ENCODE results near the gene TBC1D19.

Gene TBC1D19

DNA sequence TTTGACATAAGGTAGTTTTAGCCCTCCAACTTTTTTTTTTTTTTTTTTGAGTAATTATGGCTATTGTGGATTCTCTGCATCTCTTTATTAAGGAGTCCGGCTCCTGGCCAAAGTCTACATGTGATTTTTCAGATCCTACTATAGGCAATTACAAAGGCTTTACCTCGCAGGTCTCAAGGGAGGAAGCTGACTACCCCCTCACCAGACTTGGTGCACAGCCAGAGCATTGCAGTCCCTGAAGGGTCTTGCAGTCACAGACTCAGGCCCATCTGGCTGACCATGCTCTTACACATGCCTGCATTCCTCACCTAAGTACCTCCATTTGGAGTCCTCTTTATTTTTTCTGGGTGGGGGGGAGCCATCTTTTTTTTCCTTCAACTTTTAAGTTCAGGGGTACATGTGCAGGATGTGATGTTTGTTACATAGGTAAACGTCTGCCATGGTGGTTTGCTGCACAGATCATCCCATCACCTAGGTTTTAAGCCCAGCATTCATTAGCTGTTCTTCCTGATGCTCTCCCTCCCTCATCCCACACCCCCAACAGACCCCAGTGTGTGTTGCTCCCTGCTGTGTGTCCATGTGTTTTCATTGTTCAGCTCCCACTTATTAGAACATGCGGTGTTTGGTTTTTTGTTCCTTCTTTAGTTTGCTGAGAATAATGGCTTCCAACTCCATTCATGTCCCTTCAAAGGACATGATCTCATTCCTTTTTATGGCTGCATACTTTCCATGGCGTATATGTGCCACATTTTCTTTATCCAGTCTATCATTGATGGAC is 188.4 kb downstream of the TBC1D19 start:
- in situ Hi-C loops (cut with HindIII; ENCODE audit: low sequenced_read_pairs), result no loop called here
- DNase-seq (ENCODE audit: low read depth, low spot score), result no peak
- no peak overlapping the region for H3K4me3 ChIP-seq (ENCODE audit: low read depth, low read length)
- TF ChIP-seq, protein P1, sequence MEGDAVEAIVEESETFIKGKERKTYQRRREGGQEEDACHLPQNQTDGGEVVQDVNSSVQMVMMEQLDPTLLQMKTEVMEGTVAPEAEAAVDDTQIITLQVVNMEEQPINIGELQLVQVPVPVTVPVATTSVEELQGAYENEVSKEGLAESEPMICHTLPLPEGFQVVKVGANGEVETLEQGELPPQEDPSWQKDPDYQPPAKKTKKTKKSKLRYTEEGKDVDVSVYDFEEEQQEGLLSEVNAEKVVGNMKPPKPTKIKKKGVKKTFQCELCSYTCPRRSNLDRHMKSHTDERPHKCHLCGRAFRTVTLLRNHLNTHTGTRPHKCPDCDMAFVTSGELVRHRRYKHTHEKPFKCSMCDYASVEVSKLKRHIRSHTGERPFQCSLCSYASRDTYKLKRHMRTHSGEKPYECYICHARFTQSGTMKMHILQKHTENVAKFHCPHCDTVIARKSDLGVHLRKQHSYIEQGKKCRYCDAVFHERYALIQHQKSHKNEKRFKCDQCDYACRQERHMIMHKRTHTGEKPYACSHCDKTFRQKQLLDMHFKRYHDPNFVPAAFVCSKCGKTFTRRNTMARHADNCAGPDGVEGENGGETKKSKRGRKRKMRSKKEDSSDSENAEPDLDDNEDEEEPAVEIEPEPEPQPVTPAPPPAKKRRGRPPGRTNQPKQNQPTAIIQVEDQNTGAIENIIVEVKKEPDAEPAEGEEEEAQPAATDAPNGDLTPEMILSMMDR (IDR thresholded peaks at IDR 0.05; ENCODE audit: low read depth, low read length), result no peak

DNA sequence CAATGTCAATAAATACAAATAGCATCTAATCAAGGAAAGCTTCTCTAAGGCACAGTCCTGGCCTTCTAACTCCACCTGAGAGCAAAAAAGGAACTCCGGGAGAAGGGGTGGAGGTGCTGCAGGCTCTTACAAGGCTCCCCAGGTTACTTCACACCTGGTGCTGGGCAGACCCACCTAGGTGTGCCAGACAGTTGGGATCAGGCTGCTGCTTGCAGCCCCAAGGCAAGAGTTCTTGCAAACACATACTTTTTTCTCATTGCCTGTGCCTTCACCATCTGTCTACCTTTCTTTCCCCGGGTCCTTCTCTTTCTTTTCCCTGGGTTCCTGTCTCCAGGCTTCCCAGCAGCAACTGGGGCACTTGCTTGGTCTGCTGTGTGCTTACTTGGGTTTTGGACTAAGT is 195.3 kb downstream of the TBC1D19 start:
- no peak for DNase-seq (ENCODE audit: low read depth, low spot score)
- TF ChIP-seq, protein P1 (IDR thresholded peaks at IDR 0.05; ENCODE audit: low read depth, low read length), result no peak
- no peak overlapping the region for H3K4me3 ChIP-seq (ENCODE audit: low read depth, low read length)
- in situ Hi-C loops (cut with HindIII; ENCODE audit: low sequenced_read_pairs), result no loop called here

DNA sequence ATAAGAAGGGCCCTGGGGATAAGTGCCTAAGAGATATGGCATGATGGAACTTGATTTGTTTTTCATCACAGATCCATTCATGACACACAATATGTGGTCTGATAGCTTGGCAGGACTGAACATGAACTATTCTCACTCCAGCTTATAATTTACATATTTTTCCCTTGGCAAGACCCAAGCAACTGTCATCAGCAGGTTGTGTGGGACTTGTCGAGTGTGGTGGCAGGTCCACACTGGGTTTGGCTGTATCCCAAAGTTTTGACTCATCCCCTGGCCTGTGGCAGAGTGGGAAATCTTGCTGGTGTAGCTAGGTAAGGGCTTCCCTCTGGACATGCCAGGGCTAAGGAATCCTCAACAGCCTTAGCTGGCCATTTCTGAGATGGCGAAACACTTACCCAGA is 195.8 kb downstream of the TBC1D19 start:
- peak; percentile 55 for DNase-seq (ENCODE audit: low read depth, low spot score)
- TF ChIP-seq, protein P1 (IDR thresholded peaks at IDR 0.05; ENCODE audit: low read depth, low read length), result no peak
- no peak overlapping the region for H3K4me3 ChIP-seq (ENCODE audit: low read depth, low read length)
- in situ Hi-C loops (cut with HindIII; ENCODE audit: low sequenced_read_pairs), result no loop called here

DNA sequence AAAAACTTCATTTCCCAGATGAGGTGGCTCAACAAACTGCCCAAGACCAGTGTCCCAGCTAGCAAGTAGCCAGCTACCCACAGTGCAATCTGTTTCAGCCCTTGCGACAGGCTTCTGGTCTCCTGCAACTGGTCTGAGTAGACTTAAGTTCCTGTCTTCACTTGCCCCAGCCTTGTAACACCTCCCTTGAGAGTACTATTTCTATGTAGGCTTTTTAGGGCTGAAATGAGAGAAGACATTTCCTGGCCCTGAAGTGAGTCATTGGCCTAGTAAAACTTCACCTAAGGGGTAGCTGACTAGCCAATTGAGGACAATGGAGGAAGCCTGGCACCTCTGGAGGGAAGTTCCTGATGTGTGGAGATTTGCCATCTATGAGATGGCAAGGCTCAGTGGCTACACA is 196.7 kb downstream of the TBC1D19 start:
- in situ Hi-C loops (cut with HindIII; ENCODE audit: low sequenced_read_pairs), result no loop called here
- peak; percentile 39 for DNase-seq (ENCODE audit: low read depth, low spot score)
- no peak overlapping the region for H3K4me3 ChIP-seq (ENCODE audit: low read depth, low read length)
- TF ChIP-seq, protein P1 (IDR thresholded peaks at IDR 0.05; ENCODE audit: low read depth, low read length), result no peak

DNA sequence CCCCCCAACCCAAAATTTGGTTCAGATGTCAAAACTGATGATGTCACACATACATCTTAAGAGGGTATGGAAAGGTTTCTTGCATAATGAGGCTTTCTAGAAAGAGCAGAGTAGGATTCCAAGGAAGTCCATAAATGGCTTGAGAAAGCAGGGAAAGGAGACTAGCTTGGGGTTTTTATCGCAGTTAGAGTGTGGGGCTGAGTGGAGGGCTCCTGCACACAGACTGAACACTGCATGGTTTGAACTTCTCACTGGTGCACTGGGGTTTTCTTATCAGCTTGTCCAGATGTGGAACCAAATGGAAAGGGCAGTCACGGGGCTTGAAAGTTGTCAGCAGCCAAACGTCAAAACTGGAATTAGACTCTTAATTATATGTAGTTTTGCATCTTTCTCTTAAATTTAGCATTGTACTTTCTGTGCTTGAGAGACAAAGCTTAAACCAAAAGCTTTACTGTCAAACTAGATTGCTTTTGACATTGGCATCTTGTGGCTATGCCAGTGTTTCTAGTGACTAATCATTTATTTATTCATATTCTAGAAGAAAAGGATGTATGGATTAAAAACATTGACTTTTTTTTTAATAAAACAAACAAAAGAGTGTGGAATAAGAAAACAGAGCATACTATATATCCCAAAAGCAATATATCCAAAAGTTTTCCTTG is 198.4 kb downstream of the TBC1D19 start:
- H3K4me3 ChIP-seq (ENCODE audit: low read depth, low read length), result no peak overlapping the region
- in situ Hi-C loops (cut with HindIII; ENCODE audit: low sequenced_read_pairs), result no loop called here
- TF ChIP-seq, protein P1 (IDR thresholded peaks at IDR 0.05; ENCODE audit: low read depth, low read length), result no peak
- no peak for DNase-seq (ENCODE audit: low read depth, low spot score)

DNA sequence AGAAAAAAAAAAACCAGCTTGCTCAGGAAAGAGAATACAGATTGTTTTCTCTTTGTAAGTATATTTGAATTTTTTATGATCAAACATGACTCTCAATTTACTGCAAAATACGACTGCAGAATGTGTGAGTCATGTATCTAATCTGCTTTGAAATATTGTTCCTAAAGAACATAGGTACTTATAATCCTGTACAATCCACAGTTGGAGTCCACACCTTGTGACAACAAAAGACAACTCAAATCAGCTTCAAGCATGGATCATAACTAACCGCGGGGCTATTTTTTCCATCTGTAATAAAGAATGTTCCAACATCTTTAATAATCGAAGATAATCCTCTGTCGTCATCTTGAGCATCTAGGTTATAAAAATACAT is 198.9 kb downstream of the TBC1D19 start:
- DNase-seq (ENCODE audit: low read depth, low spot score), result no peak
- H3K4me3 ChIP-seq (ENCODE audit: low read depth, low read length), result no peak overlapping the region
- TF ChIP-seq, protein P1 (IDR thresholded peaks at IDR 0.05; ENCODE audit: low read depth, low read length), result no peak
- in situ Hi-C loops (cut with HindIII; ENCODE audit: low sequenced_read_pairs), result no loop called here

Measured in astrocyte of the spinal cord (primary cell).